Lower leg skin (tissue), 4 donors: ENCODE results near the gene SULT4A1. TPM values are rescaled to one million over a fixed set of nuclear protein-coding genes. Genes with fewer than 3 reads are reported as not detected.

Experiments
- DNase-seq, 2 donors: peaks; one replicate each; pipeline ENCODE4 v3.0.0-alpha.2; 2019; ENCODE audit warnings: low spot score in 2 of 2
- H3K4me3 ChIP-seq: fragments of 200-600 bp; sonication (generic); 2 replicates; pipeline ENCODE4 v1.5.1; 2017; ENCODE audit warnings: mild to moderate bottlenecking, low read depth; ENCODE audit not compliant: poor library complexity, severe bottlenecking
- POLR2A ChIP-seq, 2 donors: fragments of 450-650 bp; IDR thresholded peaks; one replicate each; pipeline ENCODE4 v1.6.1; 2016 to 2017; ENCODE audit warnings: antibody characterized with exemption in 2 of 2, mild to moderate bottlenecking in 1 of 2, moderate library complexity in 1 of 2
- WGBS, 2 donors: methylation state at CpG; one replicate each; pipeline ENCODE4 v1.1.5; 2018; 5-methylcytosine and 5-hydroxymethylcytosine counted together
- intact Hi-C: fragments of 100-400 bp; cut with DNase I; formaldehyde crosslinking; loops from one replicate; pipeline ENCODE4 v1.15.0; 2023; ENCODE audit warnings: low total_unique reads
- total RNA-seq, 4 donors: library from RNA; depleted of rRNA; stranded (reverse); fragments of >200 nt; gene quantifications; one replicate each; pipeline ENCODE4 v1.1.0, GENCODE V29; 2016
- TF ChIP-seq, protein P1 (sequence below), 3 donors: fragments of 450-650 bp; IDR thresholded peaks; one replicate each; pipeline ENCODE4 v1.5.1; 2016; ENCODE audit warnings: antibody characterized with exemption in 3 of 3, mild to moderate bottlenecking in 3 of 3, moderate library complexity in 2 of 3

Gene SULT4A1
- total RNA-seq, 4 donors from 2014 or later: not detected

DNA sequence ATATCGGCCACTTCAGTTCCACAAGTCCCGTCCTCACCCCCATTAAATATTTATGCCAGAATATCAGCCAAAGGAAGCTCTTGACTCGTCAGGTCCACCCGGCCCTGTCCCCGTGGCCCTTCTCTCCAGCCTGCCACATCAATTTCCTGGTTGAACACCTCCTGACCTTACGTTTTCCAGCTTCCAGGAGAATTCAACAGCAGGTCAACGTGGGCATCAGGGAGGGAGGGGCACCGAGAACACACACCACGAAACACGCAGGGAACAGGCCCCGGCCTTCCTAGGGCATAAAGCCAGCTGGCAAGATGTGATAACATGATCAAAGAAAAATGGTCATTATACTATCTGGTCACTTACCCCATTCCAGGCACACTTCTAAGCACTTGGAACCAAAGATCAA, 15.3 kb downstream of the SULT4A1 start:
- WGBS, 2 donors: 79 to 83% methylated on average over 11 of the region's 11 CpGs
- H3K4me3 ChIP-seq: no peak overlapping the region
- no peak for DNase-seq
- TF ChIP-seq POLR2A (IDR thresholded peaks at IDR 0.05): no peak
- TF ChIP-seq, protein P1, sequence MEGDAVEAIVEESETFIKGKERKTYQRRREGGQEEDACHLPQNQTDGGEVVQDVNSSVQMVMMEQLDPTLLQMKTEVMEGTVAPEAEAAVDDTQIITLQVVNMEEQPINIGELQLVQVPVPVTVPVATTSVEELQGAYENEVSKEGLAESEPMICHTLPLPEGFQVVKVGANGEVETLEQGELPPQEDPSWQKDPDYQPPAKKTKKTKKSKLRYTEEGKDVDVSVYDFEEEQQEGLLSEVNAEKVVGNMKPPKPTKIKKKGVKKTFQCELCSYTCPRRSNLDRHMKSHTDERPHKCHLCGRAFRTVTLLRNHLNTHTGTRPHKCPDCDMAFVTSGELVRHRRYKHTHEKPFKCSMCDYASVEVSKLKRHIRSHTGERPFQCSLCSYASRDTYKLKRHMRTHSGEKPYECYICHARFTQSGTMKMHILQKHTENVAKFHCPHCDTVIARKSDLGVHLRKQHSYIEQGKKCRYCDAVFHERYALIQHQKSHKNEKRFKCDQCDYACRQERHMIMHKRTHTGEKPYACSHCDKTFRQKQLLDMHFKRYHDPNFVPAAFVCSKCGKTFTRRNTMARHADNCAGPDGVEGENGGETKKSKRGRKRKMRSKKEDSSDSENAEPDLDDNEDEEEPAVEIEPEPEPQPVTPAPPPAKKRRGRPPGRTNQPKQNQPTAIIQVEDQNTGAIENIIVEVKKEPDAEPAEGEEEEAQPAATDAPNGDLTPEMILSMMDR (IDR thresholded peaks at IDR 0.05): no peak
- intact Hi-C loops: no loop called here

- H3K4me3 ChIP-seq: no peak overlapping the region
- intact Hi-C loops: no loop called here
- DNase-seq: no peak
- WGBS, 2 donors: 82 to 85% methylated on average over 11 of the region's 11 CpGs
- TF ChIP-seq, protein P1 (IDR thresholded peaks at IDR 0.05): no peak
- no peak for TF ChIP-seq POLR2A (IDR thresholded peaks at IDR 0.05)
Observed at GRCh38 chr22:43845981-43846380, 16.3 kb downstream of the SULT4A1 start.

DNA sequence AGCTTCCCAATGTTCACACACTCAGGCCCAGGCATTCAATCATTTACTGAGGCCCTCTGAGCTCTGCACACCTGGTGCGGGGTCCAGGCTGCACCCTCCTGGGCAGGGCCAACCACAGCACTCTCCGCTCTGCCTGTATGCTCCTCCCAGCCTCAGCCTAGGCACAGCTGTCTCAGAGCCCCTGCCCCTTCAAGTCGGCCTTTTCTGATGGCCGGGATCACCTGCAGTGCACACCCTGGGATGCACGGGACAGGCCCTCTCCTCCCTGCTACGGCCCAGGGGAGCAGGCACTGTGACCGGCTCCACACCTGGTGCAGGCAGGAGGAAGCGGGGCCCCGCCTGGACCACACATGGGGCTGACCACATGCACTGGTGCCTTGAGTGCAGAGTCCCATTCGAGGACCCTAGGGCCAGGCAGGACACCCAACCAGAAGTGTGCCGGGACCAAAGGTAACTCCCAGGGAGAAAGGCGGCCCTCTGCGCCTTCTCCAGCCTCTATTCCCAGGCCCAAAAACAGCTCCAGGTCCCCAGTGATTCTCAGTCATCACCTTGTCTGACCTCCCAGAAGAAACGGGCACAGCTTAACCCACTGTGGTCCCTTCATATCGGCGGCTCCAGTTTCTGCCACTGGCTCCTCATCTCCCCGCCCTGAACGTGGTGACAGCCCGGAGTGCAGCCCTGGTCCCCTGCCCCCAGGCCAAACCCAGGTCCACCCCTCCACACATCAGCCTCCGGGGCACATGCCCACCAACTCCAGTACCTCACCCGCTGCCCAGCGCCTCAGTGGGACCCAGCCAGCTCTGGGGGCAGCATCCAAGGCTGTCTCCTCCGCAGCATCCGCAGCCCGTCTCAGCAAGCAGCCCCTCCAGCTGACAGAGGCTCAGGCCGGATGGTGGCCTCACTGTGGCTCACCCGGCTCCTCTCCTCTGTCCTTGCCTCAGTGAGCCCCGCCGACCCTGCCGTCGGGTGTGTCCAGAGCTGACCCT, 17.5 kb downstream of the SULT4A1 start:
- no peak for DNase-seq
- TF ChIP-seq, protein P1 (IDR thresholded peaks at IDR 0.05): no peak
- no peak for TF ChIP-seq POLR2A (IDR thresholded peaks at IDR 0.05)
- intact Hi-C loops: no loop called here
- H3K4me3 ChIP-seq: no peak overlapping the region
- 83 to 86% methylated on average over 28 to 31 of the region's 31 CpGs for WGBS, 2 donors

DNA sequence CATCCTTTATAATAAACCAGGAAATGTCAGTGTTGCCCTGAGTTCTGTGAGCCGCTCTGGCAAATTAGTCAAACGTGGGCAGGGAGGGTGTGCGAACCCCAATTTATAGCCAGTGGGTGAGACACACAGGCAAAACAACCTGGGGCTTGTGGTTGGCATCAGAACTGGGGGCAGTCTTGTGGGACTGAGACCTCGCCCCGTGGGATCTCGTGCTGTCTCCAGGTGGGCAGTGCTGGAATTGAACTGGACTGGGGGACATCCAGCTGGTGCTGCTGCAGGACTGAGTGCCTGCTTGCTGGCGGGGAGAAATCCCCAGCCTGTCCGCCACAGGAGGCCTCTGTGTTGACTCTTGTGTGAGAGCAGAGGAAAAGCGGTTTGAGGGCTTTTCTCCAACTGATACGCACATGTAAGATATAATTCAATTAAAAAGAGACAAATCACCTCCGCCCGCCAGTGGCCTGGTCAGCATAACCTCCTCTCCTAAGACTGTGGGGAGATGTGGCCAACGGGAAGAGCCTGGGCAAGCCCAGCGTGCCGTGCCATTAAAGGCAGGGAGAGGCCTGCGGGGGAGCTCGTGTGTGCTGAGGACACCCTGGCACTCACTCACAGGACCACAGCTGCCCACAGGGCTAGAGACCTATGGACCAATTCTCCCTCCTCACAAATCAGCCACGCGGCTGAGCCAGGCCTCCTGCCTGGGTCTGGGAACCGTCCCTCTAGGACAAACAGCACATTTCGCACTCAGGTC, 18.4 kb downstream of the SULT4A1 start:
- intact Hi-C loops: no loop called here
- no peak overlapping the region for H3K4me3 ChIP-seq
- DNase-seq: no peak
- WGBS, 2 donors: 87 to 89% methylated on average over 19 to 21 of the region's 21 CpGs
- TF ChIP-seq, protein P1 (IDR thresholded peaks at IDR 0.05): no peak

GRCh38 chr22:43841742-43842141, 20.6 kb downstream of the SULT4A1 start:
- 94 to 98% methylated on average over 17 to 20 of the region's 21 CpGs for WGBS, 2 donors
- TF ChIP-seq, protein P1 (IDR thresholded peaks at IDR 0.05): no peak
- no peak for TF ChIP-seq POLR2A (IDR thresholded peaks at IDR 0.05)
- no peak overlapping the region for H3K4me3 ChIP-seq
- intact Hi-C loops: no loop called here
- no peak for DNase-seq
